Activated CD8-positive, alpha-beta T cell treated with anti-CD3 and anti-CD28 coated beads, Interleukin-2, amount 10 ng/mL, durations not matched to agents 7 days and 5 days (primary cell): ENCODE results near the gene TBATA. TPM values are rescaled to one million over a fixed set of nuclear protein-coding genes. Genes with fewer than 3 reads are reported as not detected.

Source experiments
- ATAC-seq: fragments of 150-1000 bp; cut with Tn5 transposase; one replicate; pipeline ENCODE4 v1.10.0; 2021; ENCODE audit warnings: moderate library complexity
- CTCF ChIA-PET: fragments of 350-600 bp; sonication (Branson Sonifier 250); formaldehyde crosslinking; loops from one replicate; lab custom pipeline; 2021; ENCODE audit warnings: antibody characterized with exemption; lab: Charles Lee
- POLR2A ChIA-PET: fragments of 350-600 bp; sonication (Branson Sonifier 250); formaldehyde crosslinking; loops from one replicate; lab custom pipeline; 2021; ENCODE audit warnings: antibody characterized with exemption; lab: Charles Lee
- DNase-seq: peaks from one replicate; pipeline ENCODE4 v3.0.0-alpha.2; 2020
- H3K27ac Mint-ChIP-seq: one replicate; pipeline ENCODE4 v1.8.0; 2021; ENCODE audit warnings: mild to moderate bottlenecking, mixed read lengths
- H3K27me3 Mint-ChIP-seq: one replicate; pipeline ENCODE4 v1.8.0; 2021; ENCODE audit warnings: low read depth, mixed read lengths
- H3K36me3 Mint-ChIP-seq: one replicate; pipeline ENCODE4 v1.8.0; 2021; ENCODE audit warnings: low read depth, mixed read lengths
- H3K4me1 Mint-ChIP-seq: one replicate; pipeline ENCODE4 v1.8.0; 2021; ENCODE audit warnings: low read depth, mixed read lengths
- H3K4me3 Mint-ChIP-seq: one replicate; pipeline ENCODE4 v1.8.0; 2021; ENCODE audit warnings: mild to moderate bottlenecking, mixed read lengths
- H3K9me3 Mint-ChIP-seq: one replicate; pipeline ENCODE4 v1.8.0; 2022; ENCODE audit warnings: mixed read lengths; ENCODE audit not compliant: insufficient read depth
- total RNA-seq, 2 experiments: library from RNA; stranded (reverse); gene quantifications; one replicate each; pipeline ENCODE4 v1.2.3, GENCODE V29; 2021

TBATA gene, protein sequence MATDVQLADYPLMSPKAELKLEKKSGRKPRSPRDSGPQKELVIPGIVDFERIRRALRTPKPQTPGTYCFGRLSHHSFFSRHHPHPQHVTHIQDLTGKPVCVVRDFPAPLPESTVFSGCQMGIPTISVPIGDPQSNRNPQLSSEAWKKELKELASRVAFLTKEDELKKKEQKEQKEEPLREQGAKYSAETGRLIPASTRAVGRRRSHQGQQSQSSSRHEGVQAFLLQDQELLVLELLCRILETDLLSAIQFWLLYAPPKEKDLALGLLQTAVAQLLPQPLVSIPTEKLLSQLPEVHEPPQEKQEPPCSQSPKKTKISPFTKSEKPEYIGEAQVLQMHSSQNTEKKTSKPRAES
- total RNA-seq = not detected

DNA sequence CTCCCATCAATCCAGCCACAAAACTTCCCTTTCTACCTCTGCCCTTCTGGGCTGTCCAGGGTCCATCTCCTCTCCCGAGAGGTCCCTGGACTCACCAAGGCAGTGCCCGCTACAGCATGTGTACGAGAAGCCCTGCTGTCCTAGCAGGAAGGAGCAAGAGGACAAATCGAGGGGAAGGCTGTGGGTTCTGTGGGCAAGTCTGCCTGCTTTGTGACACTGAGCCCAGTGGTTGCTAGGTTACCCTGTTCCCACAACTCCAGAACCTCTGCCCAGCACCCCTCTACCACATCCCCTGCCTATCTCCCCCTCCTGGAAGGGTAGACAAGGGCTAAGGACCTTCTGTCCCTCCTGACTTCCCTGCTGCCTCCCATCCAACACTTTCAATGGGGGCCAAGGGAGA is at the start of gene TBATA:
TSS of gene TBATA (minus strand) at position 188 of the 400 bp plus-strand sequence. CDS start 1,998 bp downstream, outside the sequence.
- POLR2A ChIA-PET = no interaction called here
- peak; percentile 71 for ATAC-seq
- Mint-ChIP-seq H3K27me3 (peaks cover 11% of the 10 kb centered on the region), H3K4me3 (no peak within 1 kb of the TSS), H3K4me1 (peaks cover 34% of the 10 kb centered on the region), H3K36me3 (no peaks in the 10 kb centered on the region), H3K27ac (peak within 1 kb of the TSS; percentile 36), H3K9me3 (no peaks in the 10 kb centered on the region)
- CTCF ChIA-PET = no interaction called here
- peak; percentile 59 for DNase-seq

DNA sequence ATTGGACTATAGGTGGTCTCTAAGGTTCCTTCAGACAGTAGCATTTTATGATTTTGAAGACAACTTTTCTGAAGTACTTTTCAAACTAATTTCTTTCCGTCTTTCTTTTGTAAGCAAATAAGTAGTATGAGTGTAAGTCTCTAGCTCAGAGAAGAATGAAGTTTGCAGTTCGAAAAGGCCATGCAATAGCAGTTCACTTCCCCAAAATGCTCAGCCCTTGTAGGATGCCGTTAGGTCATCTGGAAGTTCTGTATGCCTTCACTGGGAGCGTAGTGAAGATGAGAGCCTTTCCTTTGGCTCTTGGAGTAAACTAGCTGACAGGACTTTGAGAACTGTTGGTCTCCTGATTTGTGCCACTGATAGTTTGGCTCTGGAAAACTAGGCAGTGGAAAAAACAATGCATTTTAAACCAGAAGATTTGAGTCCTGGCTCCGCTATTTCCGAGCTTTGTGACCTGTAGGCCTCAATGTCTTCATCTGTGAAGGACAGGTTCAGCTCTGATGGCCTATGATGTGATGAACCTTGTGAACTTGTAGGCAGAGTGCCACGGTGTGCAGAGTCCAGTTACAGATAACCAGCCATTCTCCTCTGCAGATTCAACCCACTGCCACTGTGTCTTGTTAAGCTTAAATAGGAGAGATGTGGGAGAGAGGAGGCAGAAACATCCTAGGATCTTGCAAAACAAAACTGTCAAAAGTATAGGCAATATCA is 49.4 kb upstream of the TBATA start:
- DNase-seq (no peak), ATAC-seq (no peak)
- POLR2A ChIA-PET = no interaction called here
- CTCF ChIA-PET = no interaction called here
- Mint-ChIP-seq H3K27ac (no peak overlapping the region), H3K9me3 (no peaks in the 10 kb centered on the region), H3K4me1 (peaks cover 7% of the 10 kb centered on the region), H3K4me3 (no peak overlapping the region), H3K36me3 (peaks cover 21% of the 10 kb centered on the region), H3K27me3 (no peaks in the 10 kb centered on the region)

DNA sequence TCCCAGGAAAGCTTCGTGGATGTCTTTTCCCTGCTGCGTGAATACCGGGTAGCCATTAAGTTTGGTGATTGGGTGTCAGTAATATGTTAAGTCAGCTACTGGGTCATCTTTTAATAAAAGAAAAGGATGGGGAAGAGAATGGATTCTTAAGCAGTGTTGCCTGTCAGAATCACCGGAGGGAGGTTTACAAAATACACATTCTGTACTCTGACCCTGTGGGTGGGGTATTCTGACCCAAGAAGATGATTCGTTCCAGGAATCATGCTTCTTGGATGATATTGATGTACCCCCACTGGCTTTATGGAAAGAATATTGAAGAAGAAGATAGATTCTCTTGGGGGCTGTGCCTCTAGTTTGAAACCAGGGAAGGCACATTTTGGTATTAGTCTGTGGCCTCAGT is 48.8 kb upstream of the TBATA start:
- no peaks in the 10 kb centered on the region for H3K9me3 Mint-ChIP-seq
- H3K36me3 Mint-ChIP-seq = peaks cover 21% of the 10 kb centered on the region
- no peak for ATAC-seq
- H3K4me1 Mint-ChIP-seq = peaks cover 7% of the 10 kb centered on the region
- H3K4me3 Mint-ChIP-seq = no peak overlapping the region
- DNase-seq = no peak
- H3K27me3 Mint-ChIP-seq = no peaks in the 10 kb centered on the region
- no peak overlapping the region for H3K27ac Mint-ChIP-seq
- CTCF ChIA-PET = interaction anchor here (1.3 kb wide), 1 partner anchor 17 kb away, joined by 4 read pairs; no protein-coding TSS in a partner anchor
- POLR2A ChIA-PET = no interaction called here

DNA sequence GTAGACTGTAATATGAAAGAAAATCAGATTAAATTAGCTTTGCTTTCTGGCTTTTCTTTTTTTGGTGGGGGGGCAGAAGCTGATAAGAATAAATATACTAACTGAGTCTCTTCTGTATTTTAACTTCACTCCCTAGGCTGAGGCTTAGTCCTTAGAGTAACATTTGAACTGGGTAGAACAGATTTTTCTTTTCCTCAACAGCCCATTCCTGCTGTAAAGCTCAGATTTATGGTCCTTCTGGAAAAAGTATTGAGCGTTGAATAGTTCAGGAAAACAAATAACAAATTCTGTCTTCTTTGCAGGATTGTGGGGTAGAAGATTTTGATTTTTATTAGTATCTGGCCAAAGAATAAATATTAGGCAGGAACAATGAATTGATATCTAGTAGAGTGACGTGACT is 48.4 kb upstream of the TBATA start:
- peaks cover 21% of the 10 kb centered on the region for H3K36me3 Mint-ChIP-seq
- H3K4me1 Mint-ChIP-seq = peaks cover 7% of the 10 kb centered on the region
- no peaks in the 10 kb centered on the region for H3K9me3 Mint-ChIP-seq
- POLR2A ChIA-PET = interaction anchor here (1.5 kb wide), 1 partner anchor 17 kb away, joined by 6 read pairs; the partner anchor contains the start of gene SGPL1
- no peak for ATAC-seq
- H3K4me3 Mint-ChIP-seq = no peak overlapping the region
- no peak overlapping the region for H3K27ac Mint-ChIP-seq
- DNase-seq = no peak
- H3K27me3 Mint-ChIP-seq = no peaks in the 10 kb centered on the region
- CTCF ChIA-PET = interaction anchor here (0.9 to 1.3 kb wide), 4 partner anchors 9 to 19 kb away, joined by 3 to 4 read pairs (median 3); no protein-coding TSS in a partner anchor

DNA sequence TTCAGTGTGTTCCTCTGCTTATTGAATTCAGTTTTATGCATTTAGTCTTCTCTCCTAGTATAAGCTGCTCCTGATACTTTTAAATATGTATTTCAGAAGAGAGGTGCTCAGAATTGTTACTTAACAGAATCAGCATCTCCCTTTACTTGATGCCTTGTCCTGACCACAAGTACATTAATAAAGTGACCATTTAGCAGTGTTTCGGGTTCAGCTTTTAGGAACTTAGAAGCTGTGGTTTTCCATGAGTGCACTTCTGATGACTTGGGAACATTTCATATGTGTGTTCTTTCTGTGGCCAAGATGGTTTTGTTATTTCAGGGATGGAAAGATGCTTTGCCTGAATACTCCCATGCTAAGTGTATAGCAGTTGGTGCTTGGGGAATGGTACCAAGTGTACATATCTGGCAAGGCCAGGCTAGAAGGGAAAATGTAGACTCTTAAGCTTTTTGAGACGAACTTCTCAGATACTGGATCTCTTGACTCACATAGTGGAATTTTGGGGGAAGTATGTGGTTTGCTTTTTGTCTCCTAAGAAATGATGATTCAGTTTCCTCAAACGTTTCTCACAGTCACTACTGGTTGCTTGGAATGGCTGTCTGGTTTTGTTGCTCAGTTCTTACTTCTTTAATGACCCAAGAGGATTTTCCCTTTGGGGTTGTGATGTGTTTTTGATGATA is 47.8 kb upstream of the TBATA start:
- Mint-ChIP-seq H3K36me3 (peaks cover 16% of the 10 kb centered on the region), H3K4me3 (no peak overlapping the region), H3K27ac (no peak overlapping the region), H3K4me1 (peaks cover 7% of the 10 kb centered on the region), H3K9me3 (no peaks in the 10 kb centered on the region), H3K27me3 (no peaks in the 10 kb centered on the region)
- ChIA-PET POLR2A (interaction anchor here (1.5 kb wide), 1 partner anchor 16 kb away, joined by 6 read pairs; the partner anchor contains the start of gene SGPL1), CTCF (interaction anchor here (0.9 to 1.4 kb wide), 5 partner anchors 10 to 38 kb away, joined by 3 to 4 read pairs (median 3); no protein-coding TSS in a partner anchor)
- no peak for DNase-seq
- no peak for ATAC-seq

DNA sequence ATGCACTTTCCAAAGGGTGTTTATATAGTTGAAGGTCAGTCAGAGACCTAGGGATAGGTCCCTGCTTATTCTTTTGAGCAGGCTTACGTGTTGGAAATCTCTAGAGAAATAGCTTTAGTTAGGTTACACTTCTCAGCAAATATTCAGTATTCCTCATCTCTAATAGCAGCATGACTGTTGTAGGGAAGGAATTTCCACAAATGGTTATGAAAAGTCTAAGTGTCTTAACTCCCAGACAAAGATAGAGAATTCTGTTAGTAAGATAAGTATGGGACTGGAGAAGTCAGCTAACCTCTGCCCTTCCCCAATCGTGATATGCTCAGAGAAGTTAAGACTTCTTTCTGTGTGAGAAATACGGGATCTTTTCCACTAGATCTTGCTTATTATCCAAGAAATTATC is 47.0 kb upstream of the TBATA start:
- DNase-seq = no peak
- ChIA-PET POLR2A (interaction anchor here (1.5 kb wide), 1 partner anchor 16 kb away, joined by 6 read pairs; the partner anchor contains the start of gene SGPL1), CTCF (interaction anchor here (1.2 to 1.4 kb wide), 3 partner anchors 16 to 39 kb away, joined by 3 to 4 read pairs (median 3); partner anchors contain the start of gene SGPL1)
- no peaks in the 10 kb centered on the region for H3K9me3 Mint-ChIP-seq
- H3K36me3 Mint-ChIP-seq = peaks cover 8% of the 10 kb centered on the region
- H3K4me1 Mint-ChIP-seq = peaks cover 7% of the 10 kb centered on the region
- no peaks in the 10 kb centered on the region for H3K27me3 Mint-ChIP-seq
- no peak for ATAC-seq
- no peak overlapping the region for H3K4me3 Mint-ChIP-seq
- H3K27ac Mint-ChIP-seq = no peak overlapping the region

DNA sequence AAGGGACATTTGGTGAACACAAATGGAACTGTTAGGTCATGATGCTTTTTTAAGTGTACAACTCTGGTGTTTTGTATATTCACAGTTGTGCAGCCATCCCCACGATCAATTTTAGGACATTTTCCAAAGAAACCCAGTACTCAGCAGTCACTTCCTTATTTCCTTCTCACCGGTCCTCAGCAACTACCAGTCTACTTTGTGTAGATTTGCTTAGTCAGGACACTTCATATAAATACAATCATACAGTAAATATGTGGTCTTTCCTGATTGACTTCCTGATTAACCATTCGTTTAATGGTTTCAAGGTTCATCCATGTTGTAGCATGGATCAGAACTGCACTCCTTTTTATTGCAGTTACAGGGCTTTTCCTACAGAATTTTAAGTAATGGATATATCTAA is 45.0 kb upstream of the TBATA start:
- H3K4me1 Mint-ChIP-seq = peaks cover 7% of the 10 kb centered on the region
- H3K36me3 Mint-ChIP-seq = peaks cover 5% of the 10 kb centered on the region
- CTCF ChIA-PET = no interaction called here
- no peak overlapping the region for H3K27ac Mint-ChIP-seq
- no peaks in the 10 kb centered on the region for H3K9me3 Mint-ChIP-seq
- ATAC-seq (no peak), DNase-seq (no peak)
- POLR2A ChIA-PET = no interaction called here
- H3K4me3 Mint-ChIP-seq = no peak overlapping the region
- no peaks in the 10 kb centered on the region for H3K27me3 Mint-ChIP-seq

DNA sequence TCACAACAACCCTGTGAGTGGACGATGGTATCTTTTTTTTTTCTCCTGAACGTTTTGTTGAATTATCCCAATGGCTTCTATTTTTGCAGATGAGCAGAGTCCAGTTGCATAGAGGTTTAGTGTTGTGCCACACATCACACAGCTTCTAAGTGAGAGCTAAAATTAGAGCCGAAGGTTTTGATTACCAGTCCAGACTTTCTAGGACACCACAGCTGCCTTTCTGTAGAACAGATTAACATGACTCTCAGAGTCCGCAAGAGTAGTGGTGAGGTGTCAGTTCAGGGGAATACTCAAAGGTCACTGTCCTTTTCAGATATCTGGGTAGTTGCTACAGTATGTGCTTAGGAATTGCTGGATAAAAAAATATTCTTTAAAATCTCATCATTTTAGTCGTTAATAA is 44.4 kb upstream of the TBATA start:
- CTCF ChIA-PET = no interaction called here
- ATAC-seq = no peak
- POLR2A ChIA-PET = no interaction called here

DNA sequence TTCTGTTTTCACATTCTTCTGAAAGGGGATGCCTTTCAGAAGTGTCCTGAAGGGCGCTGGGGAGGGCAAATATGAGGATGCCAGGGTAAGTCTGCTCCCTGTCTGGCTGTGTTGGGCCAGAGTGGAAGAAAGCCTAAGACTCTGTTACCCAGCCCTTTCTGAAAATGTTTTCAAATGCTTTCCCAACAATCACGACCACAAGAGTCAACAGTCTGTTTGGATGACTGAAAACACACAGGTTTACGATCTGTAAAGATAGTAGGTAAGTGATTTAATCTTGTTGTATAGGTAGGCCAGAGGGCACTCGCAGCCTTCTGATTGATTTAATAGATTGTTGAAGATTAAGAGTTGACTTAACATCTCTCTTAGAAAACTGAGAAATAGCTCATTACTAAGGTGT is 43.7 kb upstream of the TBATA start:
- ATAC-seq (no peak), DNase-seq (no peak)
- ChIA-PET POLR2A (no interaction called here), CTCF (no interaction called here)
- Mint-ChIP-seq H3K4me1 (peaks cover 7% of the 10 kb centered on the region), H3K9me3 (no peaks in the 10 kb centered on the region), H3K36me3 (peaks cover 5% of the 10 kb centered on the region), H3K27ac (no peak overlapping the region), H3K27me3 (no peaks in the 10 kb centered on the region), H3K4me3 (no peak overlapping the region)

More for the DNA sequence above, 44.4 kb upstream of the TBATA start:
- Mint-ChIP-seq H3K36me3 (peaks cover 5% of the 10 kb centered on the region), H3K4me1 (peaks cover 7% of the 10 kb centered on the region), H3K27ac (no peak overlapping the region), H3K4me3 (no peak overlapping the region), H3K9me3 (no peaks in the 10 kb centered on the region), H3K27me3 (no peaks in the 10 kb centered on the region)
- no peak for DNase-seq

DNA sequence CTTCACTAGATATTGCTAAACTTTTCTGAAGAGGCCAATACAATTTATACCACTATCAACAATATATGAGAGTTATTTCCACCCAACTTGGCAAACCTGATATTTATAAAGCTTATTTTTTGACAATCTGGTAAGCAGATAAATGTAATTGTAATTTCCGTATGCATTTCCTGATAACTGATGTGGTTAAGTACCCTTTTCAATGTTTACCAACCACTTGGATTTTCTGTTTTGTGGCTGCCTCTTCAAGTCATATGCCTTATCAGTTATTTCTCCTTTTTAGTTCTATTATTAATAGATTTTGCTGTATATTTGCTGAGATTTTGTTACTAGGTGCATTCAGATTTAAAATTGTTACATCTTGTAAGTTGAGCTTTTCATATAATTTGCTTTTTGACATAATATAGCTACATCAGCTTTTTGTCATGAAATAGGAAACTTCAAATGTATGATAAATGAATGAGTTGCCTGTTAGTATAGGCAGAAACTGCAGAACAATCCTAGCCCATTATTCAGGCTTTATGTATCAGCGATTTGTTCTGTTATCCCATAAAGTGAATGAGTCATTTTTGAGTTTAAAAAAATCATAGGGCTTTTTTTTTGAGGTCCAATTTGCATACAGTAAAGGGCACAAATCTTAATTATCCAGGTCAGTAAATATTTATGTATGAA is 42.0 kb upstream of the TBATA start:
- Mint-ChIP-seq H3K9me3 (no peaks in the 10 kb centered on the region), H3K27me3 (no peaks in the 10 kb centered on the region), H3K27ac (no peak overlapping the region), H3K36me3 (peaks cover 5% of the 10 kb centered on the region), H3K4me3 (no peak overlapping the region), H3K4me1 (no peaks in the 10 kb centered on the region)
- ATAC-seq (no peak), DNase-seq (no peak)
- ChIA-PET CTCF (interaction anchor here (1.7 kb wide), 1 partner anchor 11 kb away, joined by 5 read pairs; the partner anchor contains the start of gene SGPL1), POLR2A (no interaction called here)
